ENCODE measurements around the gene MVB12B.

GRCh38 chr9:126367139-126367538 lies 40.5 kb downstream of the MVB12B start:
- TF ChIP-seq RAD21 (IDR thresholded peaks at IDR 0.05 in 1 of 2, conservative IDR thresholded peaks at IDR 0.05 in 1 of 2; ENCODE audit: low read depth in 2 of 2, low read length in 2 of 2) (no peak), RXRA (IDR thresholded peaks at IDR 0.05; ENCODE audit: insufficient read depth, low read depth, low read length) (no peak), SP2 (IDR thresholded peaks at IDR 0.05; ENCODE audit: low read length) (no peak), MAX (IDR thresholded peaks at IDR 0.05) (no peak), TEAD4 (IDR thresholded peaks at IDR 0.05; ENCODE audit: low read depth, low read length) (no peak), GTF2F1 (IDR thresholded peaks at IDR 0.05; ENCODE audit: borderline replicate concordance, low read depth, low read length) (no peak), BCL11A (IDR thresholded peaks at IDR 0.05; ENCODE audit: low read depth in 2 of 2, low read length in 2 of 2) (no peak), KDM1A (IDR thresholded peaks at IDR 0.05; ENCODE audit: borderline replicate concordance, low read length) (no peak)
- TF ChIP-seq, protein P1, sequence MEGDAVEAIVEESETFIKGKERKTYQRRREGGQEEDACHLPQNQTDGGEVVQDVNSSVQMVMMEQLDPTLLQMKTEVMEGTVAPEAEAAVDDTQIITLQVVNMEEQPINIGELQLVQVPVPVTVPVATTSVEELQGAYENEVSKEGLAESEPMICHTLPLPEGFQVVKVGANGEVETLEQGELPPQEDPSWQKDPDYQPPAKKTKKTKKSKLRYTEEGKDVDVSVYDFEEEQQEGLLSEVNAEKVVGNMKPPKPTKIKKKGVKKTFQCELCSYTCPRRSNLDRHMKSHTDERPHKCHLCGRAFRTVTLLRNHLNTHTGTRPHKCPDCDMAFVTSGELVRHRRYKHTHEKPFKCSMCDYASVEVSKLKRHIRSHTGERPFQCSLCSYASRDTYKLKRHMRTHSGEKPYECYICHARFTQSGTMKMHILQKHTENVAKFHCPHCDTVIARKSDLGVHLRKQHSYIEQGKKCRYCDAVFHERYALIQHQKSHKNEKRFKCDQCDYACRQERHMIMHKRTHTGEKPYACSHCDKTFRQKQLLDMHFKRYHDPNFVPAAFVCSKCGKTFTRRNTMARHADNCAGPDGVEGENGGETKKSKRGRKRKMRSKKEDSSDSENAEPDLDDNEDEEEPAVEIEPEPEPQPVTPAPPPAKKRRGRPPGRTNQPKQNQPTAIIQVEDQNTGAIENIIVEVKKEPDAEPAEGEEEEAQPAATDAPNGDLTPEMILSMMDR (IDR thresholded peaks at IDR 0.05; ENCODE audit: control extremely low read depth in 1 of 3, insufficient read depth in 1 of 3, low read depth in 1 of 3, low read length in 3 of 3): no peak
- TF ChIP-seq, protein P2, sequence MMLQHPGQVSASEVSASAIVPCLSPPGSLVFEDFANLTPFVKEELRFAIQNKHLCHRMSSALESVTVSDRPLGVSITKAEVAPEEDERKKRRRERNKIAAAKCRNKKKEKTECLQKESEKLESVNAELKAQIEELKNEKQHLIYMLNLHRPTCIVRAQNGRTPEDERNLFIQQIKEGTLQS (IDR thresholded peaks at IDR 0.05; ENCODE audit: insufficient read depth, low read depth, low read length): no peak
